HUES64 (cell line): ENCODE data around the gene CYP27B1.

Source experiments
- H3K27ac ChIP-seq: 2 replicates; pipeline ENCODE4 v1.7.0; 2013; ENCODE audit warnings: low read depth, low read length, inconsistent platforms
- H3K27me3 ChIP-seq: 2 replicates; pipeline ENCODE4 v1.6.1; 2013; ENCODE audit warnings: mild to moderate bottlenecking, low read length; ENCODE audit not compliant: insufficient read depth
- H3K36me3 ChIP-seq: 2 replicates; pipeline ENCODE4 v1.6.1; 2013; ENCODE audit warnings: mild to moderate bottlenecking, low read length; ENCODE audit not compliant: insufficient read depth
- H3K4me1 ChIP-seq: 2 replicates; pipeline ENCODE4 v1.6.1; 2013; ENCODE audit warnings: mild to moderate bottlenecking, low read length, moderate library complexity; ENCODE audit not compliant: insufficient read depth
- H3K4me3 ChIP-seq: 2 replicates; pipeline ENCODE4 v1.5.1; 2013; ENCODE audit warnings: mild to moderate bottlenecking, low read length, moderate library complexity
- H3K9ac ChIP-seq: 2 replicates; pipeline ENCODE4 v1.6.1; 2013; ENCODE audit warnings: mild to moderate bottlenecking, low read depth, low read length
- H3K9me3 ChIP-seq: 2 replicates; pipeline ENCODE4 v1.6.1; 2013; ENCODE audit warnings: low read depth, low read length; ENCODE audit not compliant: insufficient read depth
- WGBS: fragments of 150-250, 120-280 bp; methylation state at CpG from one replicate; pipeline ENCODE4 v1.1.7; 2013; ENCODE audit warnings: missing lambda C conversion rate; 5-methylcytosine and 5-hydroxymethylcytosine counted together

CYP27B1 gene

DNA sequence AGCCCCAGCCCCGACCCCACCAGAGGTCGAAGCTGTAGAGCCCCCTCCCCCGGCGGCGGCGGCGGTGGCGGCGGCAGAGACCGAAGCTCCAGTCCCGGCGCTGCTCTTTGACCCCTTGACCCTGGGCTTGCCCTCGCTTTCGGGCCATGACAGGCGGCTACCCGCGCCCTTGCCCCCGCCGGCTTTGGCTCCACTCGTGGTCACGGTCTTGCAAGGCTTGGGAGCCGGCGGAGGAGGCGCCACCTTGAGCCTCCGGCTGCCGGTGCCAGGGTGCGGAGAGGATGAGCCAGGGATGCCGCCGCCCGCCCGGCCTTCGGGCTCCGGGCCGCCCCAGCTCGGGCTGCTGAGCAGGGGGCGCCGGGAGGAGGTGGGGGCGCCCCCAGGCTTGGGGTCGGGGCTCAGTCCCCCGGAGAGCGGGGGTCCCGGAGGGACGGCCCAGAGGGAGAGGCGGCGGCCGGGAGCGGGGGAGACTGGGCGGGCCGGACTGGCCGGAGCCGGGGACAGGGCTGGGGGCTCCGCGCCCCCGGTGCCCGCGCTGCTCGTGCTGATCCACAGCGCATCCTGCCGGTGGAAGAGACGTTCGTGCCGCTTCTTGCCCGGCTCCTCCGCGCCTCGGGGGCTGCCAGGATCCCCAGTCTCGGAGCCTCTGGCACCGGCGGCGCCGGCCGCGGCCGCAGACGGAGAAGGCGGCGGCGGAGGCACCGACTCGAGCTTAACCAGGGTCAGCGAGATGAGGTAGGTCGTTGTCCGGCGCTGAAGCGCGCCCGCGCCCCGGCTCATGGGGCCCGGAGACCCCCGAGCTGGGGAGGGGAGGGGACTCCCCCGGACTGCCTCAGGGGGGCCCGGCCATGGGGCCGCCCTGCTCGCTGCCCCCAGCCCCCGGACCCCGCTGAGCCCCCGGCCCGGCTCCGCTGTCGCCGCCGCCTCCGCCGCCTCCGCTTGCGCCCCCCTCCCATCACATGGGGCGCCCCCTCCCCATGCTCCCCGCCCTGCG lies 29.1 kb downstream of the CYP27B1 start:
- peak overlapping the region; percentile 41 for H3K4me3 ChIP-seq
- H3K9me3 ChIP-seq = no peaks in the 10 kb centered on the region
- no peaks in the 10 kb centered on the region for H3K36me3 ChIP-seq
- H3K27me3 ChIP-seq = peaks cover 99% of the 10 kb centered on the region
- peaks cover 12% of the 10 kb centered on the region for H3K4me1 ChIP-seq
- H3K27ac ChIP-seq = no peak overlapping the region
- WGBS = 2% methylated on average over 109 of the region's 110 CpGs
- H3K9ac ChIP-seq = no peak overlapping the region

DNA sequence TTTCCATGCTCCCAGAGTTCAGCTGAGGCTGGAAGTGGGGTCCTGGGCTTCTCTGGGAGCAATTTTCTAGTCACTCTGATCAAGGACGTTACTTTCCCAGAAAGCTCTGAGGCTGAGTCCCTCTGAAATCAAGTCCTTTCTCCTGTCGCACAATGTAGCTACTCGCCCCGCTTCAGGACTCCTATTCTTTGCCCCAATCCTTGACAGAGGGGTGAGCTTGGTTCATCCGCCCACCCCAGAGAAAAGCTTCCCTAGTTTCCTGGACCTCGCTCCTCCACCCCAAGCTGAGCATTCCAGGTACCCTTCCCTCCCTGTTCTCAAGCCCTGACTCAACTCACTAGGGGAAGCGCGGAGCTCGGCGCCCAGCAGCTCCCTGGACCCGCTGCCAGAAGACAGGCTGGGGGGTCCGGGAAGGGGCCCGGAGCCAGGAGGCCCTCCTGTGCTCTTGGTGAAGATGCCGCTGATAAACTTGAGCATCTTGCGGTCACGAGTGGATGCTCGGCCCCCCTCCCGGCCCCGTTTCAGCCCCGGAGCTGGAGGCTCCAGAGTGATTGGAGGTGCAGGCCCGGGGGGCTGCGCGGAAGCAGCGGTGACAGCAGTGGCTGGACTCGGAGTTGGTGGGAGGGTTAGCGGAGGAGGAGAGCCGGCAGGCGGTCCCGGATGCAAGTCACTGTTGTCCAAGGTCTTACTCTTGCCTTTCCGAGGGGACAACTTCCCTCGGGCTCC lies 30.0 kb downstream of the CYP27B1 start:
- H3K4me3 ChIP-seq = peak overlapping the region; percentile 41
- H3K27me3 ChIP-seq = peaks cover 99% of the 10 kb centered on the region
- peaks cover 12% of the 10 kb centered on the region for H3K4me1 ChIP-seq
- H3K9me3 ChIP-seq = no peaks in the 10 kb centered on the region
- H3K36me3 ChIP-seq = no peaks in the 10 kb centered on the region
- no peak overlapping the region for H3K9ac ChIP-seq
- WGBS = 2% methylated on average over 31 of the region's 31 CpGs
- H3K27ac ChIP-seq = no peak overlapping the region

GRCh38 chr12:57735952-57736740 lies 30.7 kb downstream of the CYP27B1 start:
- Histone ChIP-seq H3K9me3 (no peaks in the 10 kb centered on the region), H3K4me1 (peaks cover 12% of the 10 kb centered on the region), H3K27ac (no peak overlapping the region), H3K27me3 (peaks cover 99% of the 10 kb centered on the region), H3K36me3 (no peaks in the 10 kb centered on the region), H3K9ac (no peak overlapping the region), H3K4me3 (peak overlapping the region; percentile 41)
- under 1% methylated on average over 47 of the region's 49 CpGs for WGBS

DNA sequence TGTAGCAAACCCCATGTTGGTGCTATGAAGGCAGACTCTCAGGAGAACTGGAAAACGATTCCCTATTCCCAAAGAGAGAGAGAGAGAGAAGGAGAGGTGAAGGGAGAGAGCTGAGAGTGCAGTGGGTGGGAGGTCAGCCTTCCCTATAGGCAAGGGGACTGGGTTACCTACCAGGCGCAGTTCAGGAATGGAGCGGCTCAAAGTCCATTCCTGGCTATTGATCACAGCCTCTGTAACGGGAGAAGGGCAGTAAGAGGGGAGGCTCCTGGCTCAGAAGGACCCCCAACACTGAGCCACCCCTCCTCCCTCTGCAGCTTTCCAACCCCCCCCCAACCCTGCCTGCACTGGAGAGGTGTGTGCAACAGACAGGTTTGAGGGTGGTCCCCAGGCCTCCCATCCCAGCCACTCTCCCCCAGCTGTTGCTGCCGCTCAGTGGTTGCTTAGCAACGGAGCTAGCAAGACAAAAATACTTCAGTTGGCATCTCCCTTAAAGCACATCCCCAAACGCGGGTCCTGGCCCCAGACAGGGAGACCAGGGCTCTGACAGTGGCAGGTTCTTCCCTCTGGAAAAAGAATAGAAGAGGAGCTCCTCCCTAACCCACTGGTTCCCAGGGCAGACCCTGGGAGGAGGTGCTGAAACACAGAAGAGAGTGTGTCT lies 31.6 kb downstream of the CYP27B1 start:
- Histone ChIP-seq H3K9me3 (no peaks in the 10 kb centered on the region), H3K27ac (no peak overlapping the region), H3K36me3 (no peaks in the 10 kb centered on the region), H3K4me3 (peak overlapping the region; percentile 41; the same call in 1 of the 2 replicates), H3K9ac (no peak overlapping the region), H3K27me3 (peaks cover 99% of the 10 kb centered on the region), H3K4me1 (peaks cover 12% of the 10 kb centered on the region)
- WGBS = 19% methylated on average over 7 of the region's 8 CpGs

DNA sequence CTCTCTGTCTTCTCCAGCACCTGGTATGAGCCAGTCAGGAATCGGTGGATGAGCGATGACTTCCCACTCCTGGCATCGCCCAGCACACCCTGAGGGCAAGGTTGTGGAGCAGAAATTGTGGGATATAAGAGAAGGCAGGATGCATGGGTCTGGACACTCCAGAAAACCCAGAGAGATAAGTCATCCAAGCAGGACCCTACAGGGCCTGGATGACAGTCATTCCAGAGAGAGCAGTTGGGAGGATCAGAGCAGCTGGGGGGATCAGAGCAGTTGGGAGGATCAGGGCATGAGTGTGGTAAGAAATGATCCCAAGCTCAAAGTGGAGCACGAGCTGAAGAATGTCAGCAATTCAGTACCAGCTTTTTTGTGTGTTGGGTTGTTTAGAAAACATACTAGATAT lies 32.3 kb downstream of the CYP27B1 start:
- H3K4me1 ChIP-seq = peaks cover 12% of the 10 kb centered on the region
- peaks cover 99% of the 10 kb centered on the region for H3K27me3 ChIP-seq
- H3K9ac ChIP-seq = no peak overlapping the region
- 83% methylated on average over 4 of the region's 4 CpGs for WGBS
- H3K4me3 ChIP-seq = no peak overlapping the region
- no peak overlapping the region for H3K27ac ChIP-seq
- no peaks in the 10 kb centered on the region for H3K9me3 ChIP-seq
- H3K36me3 ChIP-seq = no peaks in the 10 kb centered on the region

DNA sequence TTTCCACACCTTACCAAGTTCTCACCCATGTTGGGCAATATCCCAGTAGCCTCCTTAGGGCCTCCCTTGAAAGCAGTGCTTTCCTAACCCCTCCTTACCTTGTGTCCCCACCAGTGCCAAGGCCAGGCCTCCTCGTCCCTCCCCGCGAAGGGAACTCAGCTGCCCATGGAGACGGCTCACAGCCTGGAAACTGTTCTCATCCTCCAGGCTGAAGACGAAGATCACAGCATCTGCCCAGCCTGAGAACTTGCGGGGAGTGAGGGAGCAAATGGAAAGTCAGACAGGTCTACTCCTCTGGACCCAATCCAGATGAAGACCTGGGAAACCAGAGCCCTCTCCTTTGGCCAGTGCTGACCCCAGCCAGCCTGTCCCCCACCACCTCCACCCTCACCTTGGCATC lies 33.0 kb downstream of the CYP27B1 start:
- Histone ChIP-seq H3K36me3 (no peaks in the 10 kb centered on the region), H3K9ac (no peak overlapping the region), H3K27ac (no peak overlapping the region), H3K27me3 (peaks cover 99% of the 10 kb centered on the region), H3K4me1 (peaks cover 9% of the 10 kb centered on the region), H3K9me3 (no peaks in the 10 kb centered on the region), H3K4me3 (no peak overlapping the region)
- 79% methylated on average over 6 of the region's 6 CpGs for WGBS

DNA sequence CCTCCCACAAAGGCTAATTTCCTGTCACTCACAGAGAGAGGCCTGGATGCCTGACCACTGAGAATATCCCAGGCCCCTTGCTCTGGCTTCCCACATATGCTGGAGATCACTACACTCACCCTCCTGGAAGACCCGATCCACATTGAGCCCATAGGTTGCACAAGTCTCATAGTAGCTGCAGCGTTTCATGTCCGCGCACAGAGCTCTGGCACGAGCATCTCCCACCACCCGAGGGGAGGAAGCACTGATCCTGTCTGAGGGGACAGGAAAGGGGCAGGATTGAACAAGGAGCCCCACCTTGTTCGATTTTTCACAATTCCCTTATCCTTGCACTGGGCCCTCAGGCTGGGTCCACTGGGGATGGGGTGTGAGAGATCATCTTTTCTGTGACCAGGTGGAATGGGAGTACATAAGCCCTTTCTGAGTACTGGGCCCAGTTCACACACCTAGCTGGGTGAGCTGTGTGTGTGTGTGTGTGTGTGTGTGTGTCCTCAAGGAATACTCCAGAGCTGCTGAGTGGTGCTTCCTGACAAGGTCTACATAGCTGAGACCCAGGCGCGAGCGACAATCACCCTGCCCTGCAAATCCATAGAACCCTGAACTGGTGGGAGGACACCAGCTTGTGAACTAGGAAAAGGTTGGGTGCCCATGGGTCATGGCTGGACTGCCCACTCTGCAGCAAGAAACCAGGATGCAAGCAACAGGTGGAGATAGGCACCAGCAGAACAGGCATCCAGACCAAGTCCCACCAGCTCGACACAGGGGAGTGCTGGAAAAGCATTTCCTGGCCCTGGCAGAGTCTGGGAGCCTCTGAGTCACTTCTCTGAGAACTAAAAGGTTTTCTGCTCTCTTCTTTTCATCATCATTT lies 33.9 kb downstream of the CYP27B1 start:
- Histone ChIP-seq H3K4me3 (no peak overlapping the region), H3K9me3 (no peaks in the 10 kb centered on the region), H3K36me3 (no peaks in the 10 kb centered on the region), H3K9ac (no peak overlapping the region), H3K4me1 (peaks cover 9% of the 10 kb centered on the region), H3K27ac (no peak overlapping the region), H3K27me3 (peaks cover 99% of the 10 kb centered on the region)
- 83% methylated on average over 11 of the region's 11 CpGs for WGBS

GRCh38 chr12:57732270-57732669 lies 34.6 kb downstream of the CYP27B1 start:
- Histone ChIP-seq H3K4me1 (peaks cover 9% of the 10 kb centered on the region), H3K36me3 (no peaks in the 10 kb centered on the region), H3K9me3 (no peaks in the 10 kb centered on the region), H3K27ac (no peak overlapping the region), H3K4me3 (no peak overlapping the region), H3K27me3 (peaks cover 99% of the 10 kb centered on the region), H3K9ac (no peak overlapping the region)
- 58% methylated on average over 4 of the region's 4 CpGs for WGBS

- H3K4me3 ChIP-seq = no peak overlapping the region
- no peak overlapping the region for H3K27ac ChIP-seq
- H3K9me3 ChIP-seq = no peaks in the 10 kb centered on the region
- WGBS = 80% methylated on average over 18 of the region's 19 CpGs
- peaks cover 99% of the 10 kb centered on the region for H3K27me3 ChIP-seq
- no peaks in the 10 kb centered on the region for H3K36me3 ChIP-seq
- H3K9ac ChIP-seq = no peak overlapping the region
- peaks cover 2% of the 10 kb centered on the region for H3K4me1 ChIP-seq
Measured at GRCh38 chr12:57731411-57732080, 35.3 kb downstream of the CYP27B1 start.
